ENCODE data around the gene SMTNL1. TPM values are rescaled to one million over a fixed set of nuclear protein-coding genes. Genes with fewer than 3 reads are reported as not detected.

The SMTNL1 gene
- total RNA-seq, 2 donors from 2014 or later, result 1.4 TPM; not detected in 1

DNA sequence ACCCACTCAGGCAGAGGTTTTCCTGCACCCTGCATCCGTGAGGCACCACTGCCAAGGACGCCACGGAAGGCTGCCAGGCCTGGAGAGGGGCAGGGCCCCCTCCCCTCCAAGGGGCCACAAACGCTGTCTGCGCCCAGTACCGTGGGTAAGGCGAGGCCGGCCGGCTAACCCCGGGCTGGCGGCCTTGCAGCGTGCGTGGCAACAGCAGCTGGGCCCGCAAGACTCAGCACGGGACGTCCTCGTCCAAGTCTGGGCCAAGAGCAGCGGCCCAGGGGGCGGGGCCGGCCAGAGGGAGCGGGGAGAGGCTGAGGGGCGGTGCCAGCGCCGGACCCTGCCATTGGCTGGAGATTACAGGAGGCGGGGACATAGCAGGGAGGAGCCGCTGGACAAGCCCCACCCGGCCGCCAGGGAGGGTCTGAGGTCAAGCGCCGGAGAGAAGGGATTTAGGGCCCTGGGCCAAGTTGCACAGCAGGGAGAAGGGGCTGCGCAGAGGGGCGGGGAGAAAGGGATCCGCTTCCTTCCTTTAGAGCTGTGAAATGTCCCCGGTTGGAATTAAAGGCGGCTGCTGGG is 37.9 kb upstream of the SMTNL1 start:
- peak; percentile 94 for DNase-seq (ENCODE audit: low spot score)
- H3K27me3 ChIP-seq (replicated peaks; ENCODE audit: insufficient read depth), result no peaks in the 10 kb centered on the region
- TF ChIP-seq, protein P1, sequence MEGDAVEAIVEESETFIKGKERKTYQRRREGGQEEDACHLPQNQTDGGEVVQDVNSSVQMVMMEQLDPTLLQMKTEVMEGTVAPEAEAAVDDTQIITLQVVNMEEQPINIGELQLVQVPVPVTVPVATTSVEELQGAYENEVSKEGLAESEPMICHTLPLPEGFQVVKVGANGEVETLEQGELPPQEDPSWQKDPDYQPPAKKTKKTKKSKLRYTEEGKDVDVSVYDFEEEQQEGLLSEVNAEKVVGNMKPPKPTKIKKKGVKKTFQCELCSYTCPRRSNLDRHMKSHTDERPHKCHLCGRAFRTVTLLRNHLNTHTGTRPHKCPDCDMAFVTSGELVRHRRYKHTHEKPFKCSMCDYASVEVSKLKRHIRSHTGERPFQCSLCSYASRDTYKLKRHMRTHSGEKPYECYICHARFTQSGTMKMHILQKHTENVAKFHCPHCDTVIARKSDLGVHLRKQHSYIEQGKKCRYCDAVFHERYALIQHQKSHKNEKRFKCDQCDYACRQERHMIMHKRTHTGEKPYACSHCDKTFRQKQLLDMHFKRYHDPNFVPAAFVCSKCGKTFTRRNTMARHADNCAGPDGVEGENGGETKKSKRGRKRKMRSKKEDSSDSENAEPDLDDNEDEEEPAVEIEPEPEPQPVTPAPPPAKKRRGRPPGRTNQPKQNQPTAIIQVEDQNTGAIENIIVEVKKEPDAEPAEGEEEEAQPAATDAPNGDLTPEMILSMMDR (IDR thresholded peaks at IDR 0.05), result peak in 1 of 4 experiments; percentile 30
- TF ChIP-seq POLR2AphosphoS5 (IDR thresholded peaks at IDR 0.05) (peak; percentile 90), POLR2A (IDR thresholded peaks at IDR 0.05) (peak; percentile 38)
- 2% methylated on average over 31 of the region's 35 CpGs for WGBS
- peaks cover 14% of the 10 kb centered on the region for H3K4me1 ChIP-seq (replicated peaks)
- intact Hi-C loops (cut with DNase I), result loop anchor here (10.0 kb wide), 1 partner anchor 145 kb away; the partner anchor contains the start of gene YPEL4
- H3K36me3 ChIP-seq, result no peaks in the 10 kb centered on the region
- H3K9me3 ChIP-seq, result no peaks in the 10 kb centered on the region
- H3K27ac ChIP-seq, result peak overlapping the region; percentile 74 to 86
- peak overlapping the region; percentile 13 to 24 for H3K4me3 ChIP-seq

DNA sequence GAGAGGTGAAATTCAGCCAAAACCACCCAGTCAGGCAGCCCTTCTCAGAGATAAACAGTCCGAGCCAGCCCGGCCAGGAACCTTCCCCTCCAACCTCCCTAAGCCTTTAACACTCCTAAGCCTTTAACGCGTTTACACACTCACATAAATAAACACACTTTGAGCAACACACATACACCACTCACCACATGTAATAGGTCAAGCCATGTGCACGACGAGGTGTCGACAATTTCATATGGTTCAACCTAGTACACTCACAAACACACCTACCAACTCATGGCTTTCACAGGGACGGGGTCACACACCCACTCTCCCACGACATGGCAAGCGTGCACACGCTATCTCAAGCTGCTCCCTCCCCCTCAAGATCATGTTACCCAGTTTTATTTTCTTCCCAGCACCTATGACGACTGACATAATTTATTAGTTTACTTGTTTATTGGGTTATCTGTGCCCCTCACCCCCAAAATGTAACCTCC is 37.4 kb upstream of the SMTNL1 start:
- intact Hi-C loops (cut with DNase I), result loop anchor here (10.0 kb wide), 1 partner anchor 145 kb away; the partner anchor contains the start of gene YPEL4
- TF ChIP-seq, protein P1 (IDR thresholded peaks at IDR 0.05), result no peak
- no peak for TF ChIP-seq POLR2A (IDR thresholded peaks at IDR 0.05)
- no peak for TF ChIP-seq POLR2AphosphoS5 (IDR thresholded peaks at IDR 0.05)
- peak overlapping the region; percentile 74 to 86 for H3K27ac ChIP-seq
- no peaks in the 10 kb centered on the region for H3K27me3 ChIP-seq (replicated peaks; ENCODE audit: insufficient read depth)
- no peaks in the 10 kb centered on the region for H3K9me3 ChIP-seq
- no peaks in the 10 kb centered on the region for H3K36me3 ChIP-seq
- peak overlapping the region; percentile 13 to 24 for H3K4me3 ChIP-seq
- peaks cover 14% of the 10 kb centered on the region for H3K4me1 ChIP-seq (replicated peaks)
- no peak for DNase-seq (ENCODE audit: low spot score)
- 32% methylated on average over 12 of the region's 12 CpGs for WGBS

GRCh38 chr11:57500515-57500914 is 36.9 kb upstream of the SMTNL1 start:
- TF ChIP-seq POLR2A (IDR thresholded peaks at IDR 0.05) (no peak), POLR2AphosphoS5 (IDR thresholded peaks at IDR 0.05) (no peak)
- TF ChIP-seq, protein P1 (IDR thresholded peaks at IDR 0.05), result no peak
- no peak for DNase-seq (ENCODE audit: low spot score)
- H3K4me3 ChIP-seq, result no peak overlapping the region
- peaks cover 14% of the 10 kb centered on the region for H3K4me1 ChIP-seq (replicated peaks)
- peak overlapping the region; percentile 74 to 86 for H3K27ac ChIP-seq
- no peaks in the 10 kb centered on the region for H3K36me3 ChIP-seq
- no peaks in the 10 kb centered on the region for H3K9me3 ChIP-seq
- H3K27me3 ChIP-seq (replicated peaks; ENCODE audit: insufficient read depth), result no peaks in the 10 kb centered on the region
- 83% methylated on average over 8 of the region's 8 CpGs for WGBS
- intact Hi-C loops (cut with DNase I), result no loop called here

DNA sequence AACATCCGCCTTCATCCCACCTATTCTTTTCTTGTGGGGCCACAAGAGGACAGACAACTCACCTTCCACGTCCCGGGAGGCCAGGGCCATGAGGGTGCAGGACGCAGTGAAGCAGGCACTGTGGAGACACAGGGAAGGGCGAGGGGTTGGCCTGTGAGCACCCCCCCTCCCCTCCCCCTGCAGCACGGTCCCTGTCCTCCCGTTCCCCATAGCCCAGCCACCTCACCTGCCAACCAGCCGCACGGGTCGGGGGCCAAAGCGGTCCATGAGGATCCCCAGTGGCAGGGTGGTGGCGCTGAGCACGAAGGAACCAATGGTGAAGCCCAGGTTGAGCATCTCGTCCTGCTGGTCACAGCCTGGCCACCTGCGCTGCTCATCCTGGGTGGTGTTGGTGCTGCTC is 36.5 kb upstream of the SMTNL1 start:
- intact Hi-C loops (cut with DNase I), result no loop called here
- TF ChIP-seq POLR2AphosphoS5 (IDR thresholded peaks at IDR 0.05) (no peak), POLR2A (IDR thresholded peaks at IDR 0.05) (no peak)
- TF ChIP-seq, protein P1 (IDR thresholded peaks at IDR 0.05), result no peak
- DNase-seq (ENCODE audit: low spot score), result no peak
- no peaks in the 10 kb centered on the region for H3K36me3 ChIP-seq
- H3K27ac ChIP-seq, result no peak overlapping the region
- peaks cover 14% of the 10 kb centered on the region for H3K4me1 ChIP-seq (replicated peaks)
- 87% methylated on average over 14 of the region's 15 CpGs for WGBS
- H3K9me3 ChIP-seq, result no peaks in the 10 kb centered on the region
- H3K27me3 ChIP-seq (replicated peaks; ENCODE audit: insufficient read depth), result no peaks in the 10 kb centered on the region
- no peak overlapping the region for H3K4me3 ChIP-seq

DNA sequence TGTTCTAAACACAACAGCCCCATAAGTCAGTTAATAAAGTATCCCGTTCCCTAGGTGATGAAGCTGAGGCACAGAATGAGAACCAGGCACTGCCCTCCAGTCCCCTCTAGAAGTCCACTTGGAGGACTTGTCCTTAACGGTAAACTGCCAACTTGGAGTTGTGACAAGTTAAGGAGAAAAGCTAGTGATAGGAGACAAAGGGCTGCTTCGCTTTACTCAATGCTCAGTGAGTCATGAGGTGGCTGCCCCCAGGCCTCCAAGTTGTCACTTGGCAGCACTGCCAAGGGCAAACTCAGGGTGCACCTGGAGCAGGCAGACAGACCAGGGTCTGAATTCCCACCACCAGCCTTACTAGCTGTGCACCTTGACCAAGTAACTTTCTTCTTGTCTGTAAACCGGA is 35.4 kb upstream of the SMTNL1 start:
- Histone ChIP-seq H3K4me1 (replicated peaks) (peaks cover 14% of the 10 kb centered on the region), H3K27me3 (replicated peaks; ENCODE audit: insufficient read depth) (no peaks in the 10 kb centered on the region), H3K9me3 (no peaks in the 10 kb centered on the region), H3K27ac (peak overlapping the region in 1 of 2 donors; percentile 2), H3K4me3 (no peak overlapping the region), H3K36me3 (no peaks in the 10 kb centered on the region)
- intact Hi-C loops (cut with DNase I), result no loop called here
- TF ChIP-seq, protein P1 (IDR thresholded peaks at IDR 0.05), result no peak
- no peak for TF ChIP-seq POLR2A (IDR thresholded peaks at IDR 0.05)
- no peak for TF ChIP-seq POLR2AphosphoS5 (IDR thresholded peaks at IDR 0.05)
- WGBS, result 54% methylated on average over 4 of the region's 4 CpGs
- no peak for DNase-seq (ENCODE audit: low spot score)
